T-cell (primary cell): ENCODE data around the gene ZBTB42. TPM values are rescaled to one million over a fixed set of nuclear protein-coding genes. Genes with fewer than 3 reads are reported as not detected.

ENCODE experiments used
- ATAC-seq, 4 experiments: fragments of 200-7000 bp in 3 of 4; fragments of 150-1000 bp in 1 of 4; cut with Tn5 transposase; replicated peaks in 1 of 4; 1 replicate in 3 of 4; 2 replicates in 1 of 4; pipeline ENCODE4 v1.10.0; 2021; ENCODE audit warnings: moderate library complexity in 3 of 4, mild to moderate bottlenecking in 2 of 4, moderate number of reproducible peaks in 1 of 4
- CTCF ChIA-PET, 2 donors: fragments of 300-600 bp; sonication (Branson Sonifier 250); formaldehyde crosslinking; loops; one replicate each; lab custom pipeline; 2022; ENCODE audit warnings: antibody characterized with exemption in 2 of 2; lab: Charles Lee
- POLR2A ChIA-PET, 2 donors: fragments of 300-600 bp; sonication (Branson Sonifier 250); formaldehyde crosslinking; loops; one replicate each; lab custom pipeline; 2022; ENCODE audit warnings: antibody characterized with exemption in 2 of 2; lab: Charles Lee
- DNase-seq, 35 experiments: peaks; one replicate each; pipeline versions ENCODE4 v3.0.0 to v3.0.0-alpha.2; 2013 to 2023
- H3K27ac ChIP-seq: one replicate; pipeline ENCODE4 v1.5.1; 2013; ENCODE audit warnings: low read length
- H3K27me3 ChIP-seq, 2 experiments: replicated peaks in 1 of 2; 1 replicate in 1 of 2; 2 replicates in 1 of 2; pipeline versions ENCODE4 v1.6.1 to v1.7.0; 2013; ENCODE audit warnings: low read length in 1 of 2, mixed read lengths in 1 of 2; ENCODE audit not compliant: control insufficient read depth in 2 of 2, insufficient read depth in 2 of 2; ENCODE audit errors: extremely low read depth in 1 of 2
- H3K36me3 ChIP-seq, 2 donors: 1 replicate in 1 of 2; 2 replicates in 1 of 2; pipeline versions ENCODE4 v1.6.1 to v1.7.0; 2013; ENCODE audit warnings: low read length in 1 of 2; ENCODE audit not compliant: control insufficient read depth in 2 of 2, insufficient read depth in 1 of 2; ENCODE audit errors: extremely low read depth in 1 of 2
- H3K4me1 ChIP-seq, 2 experiments: 1 replicate in 1 of 2; 2 replicates in 1 of 2; pipeline versions ENCODE4 v1.6.1 to v1.7.0; 2013; ENCODE audit warnings: low read length in 2 of 2, mixed read lengths in 1 of 2; ENCODE audit not compliant: insufficient read depth in 2 of 2, control insufficient read depth in 1 of 2; ENCODE audit errors: extremely low read depth in 1 of 2
- H3K4me3 ChIP-seq, 2 donors: 1 replicate in 1 of 2; 2 replicates in 1 of 2; pipeline versions ENCODE4 v1.5.1 to v1.7.0; 2013; ENCODE audit warnings: mild to moderate bottlenecking in 2 of 2, low read length in 1 of 2, moderate library complexity in 1 of 2; ENCODE audit not compliant: control insufficient read depth in 1 of 2; ENCODE audit errors: extremely low read depth in 1 of 2
- H3K9me3 ChIP-seq: 2 replicates; pipeline ENCODE4 v1.7.0; 2013
- H3K27ac Mint-ChIP-seq, 2 donors: one replicate each; pipeline ENCODE4 v1.8.0; 2020 to 2021; ENCODE audit warnings: mild to moderate bottlenecking in 2 of 2, mixed read lengths in 2 of 2
- H3K27me3 Mint-ChIP-seq, 2 donors: one replicate each; pipeline ENCODE4 v1.8.0; 2021 to 2022; ENCODE audit warnings: mixed read lengths in 2 of 2
- H3K36me3 Mint-ChIP-seq: one replicate; pipeline ENCODE4 v1.8.0; 2021; ENCODE audit warnings: mixed read lengths
- H3K4me1 Mint-ChIP-seq, 3 donors: one replicate each; pipeline ENCODE4 v1.8.0; 2020 to 2022; ENCODE audit warnings: mixed read lengths in 3 of 3, mild to moderate bottlenecking in 1 of 3
- H3K4me3 Mint-ChIP-seq, 3 donors: one replicate each; pipeline ENCODE4 v1.8.0; 2020 to 2022; ENCODE audit warnings: mild to moderate bottlenecking in 3 of 3, mixed read lengths in 3 of 3, moderate library complexity in 3 of 3
- H3K9me3 Mint-ChIP-seq, 3 donors: one replicate each; pipeline ENCODE4 v1.8.0; 2020 to 2022; ENCODE audit warnings: mixed read lengths in 3 of 3
- WGBS: methylation state at CpG from one replicate; pipeline ENCODE4 v1.1.5; 2013; ENCODE audit warnings: missing lambda C conversion rate; ENCODE audit not compliant: insufficient coverage; 5-methylcytosine and 5-hydroxymethylcytosine counted together
- total RNA-seq, 35 experiments: library from RNA in 6 of 35; stranded (reverse) in 6 of 35; fragments of 120-200 nt in 1 of 35; gene quantifications; one replicate each; pipeline versions ENCODE4 v1.2.1 to v1.2.4 and lab custom pipeline; 2013 to 2026

ZBTB42 gene
- total RNA-seq, 5 donors from 2014 or later (not counting 1 experiment from before 2014, with no cell fraction given) = 3.5 to 10.5 (median 9.4) TPM

DNA sequence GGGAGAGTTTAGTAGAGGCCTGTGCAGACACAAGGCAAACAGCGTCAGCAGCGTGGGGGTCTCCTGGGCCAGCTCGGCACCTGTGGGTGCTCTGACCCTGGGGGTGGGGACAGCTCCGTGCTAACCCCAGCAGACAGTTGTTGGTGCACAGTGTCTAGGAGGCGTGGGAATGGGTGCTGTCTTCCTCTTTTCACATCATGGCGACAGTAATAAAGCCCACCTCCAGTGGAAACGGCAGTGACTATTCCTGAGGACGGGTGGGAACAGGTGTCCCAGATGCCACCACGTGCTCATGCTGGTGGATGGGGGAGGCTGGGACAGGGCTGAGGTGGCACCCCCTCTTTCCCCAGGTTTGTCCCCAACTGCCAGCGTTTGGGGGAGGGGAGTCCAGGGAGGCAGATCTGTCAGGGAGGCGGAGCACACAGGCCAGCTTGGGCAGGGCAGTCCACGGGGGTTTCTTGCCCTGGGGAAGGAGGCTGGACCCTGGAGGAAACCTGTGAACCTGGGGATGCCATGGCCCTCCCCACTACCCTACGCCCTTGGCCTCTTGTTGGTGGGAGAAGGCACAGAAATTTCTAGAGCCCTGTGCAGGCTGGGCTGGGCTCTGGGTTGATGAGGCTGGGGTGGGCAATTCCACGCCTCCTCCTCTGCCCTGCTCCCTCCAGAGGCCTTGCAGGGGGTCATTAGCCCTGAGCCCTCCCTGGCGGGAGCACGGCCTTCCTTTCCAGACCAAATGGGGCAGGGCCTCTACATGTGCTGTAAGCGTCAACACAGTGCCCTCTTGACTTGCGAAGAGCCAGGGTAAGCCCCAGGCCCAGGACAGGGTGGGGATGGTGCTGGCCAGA, 3.8 kb downstream of the ZBTB42 start:
- DNase-seq (no peak), ATAC-seq (no peak)
- no peak overlapping the region for H3K27ac Mint-ChIP-seq
- H3K36me3 Mint-ChIP-seq = no peaks in the 10 kb centered on the region
- H3K27ac ChIP-seq = no peak overlapping the region
- no peak overlapping the region for H3K4me3 ChIP-seq
- CTCF ChIA-PET = no interaction called here
- H3K4me1 ChIP-seq = peaks cover 7 to 36% of the 10 kb centered on the region in 2 experiments
- peaks cover 0 to 2% of the 10 kb centered on the region in 2 donors for H3K36me3 ChIP-seq
- no peaks in the 10 kb centered on the region for H3K9me3 Mint-ChIP-seq
- H3K27me3 ChIP-seq = no peaks in the 10 kb centered on the region
- POLR2A ChIA-PET = no interaction called here
- 95% methylated on average over 10 of the region's 18 CpGs for WGBS
- peaks cover 20 to 26% (median 24%) of the 10 kb centered on the region in 3 donors for H3K4me1 Mint-ChIP-seq
- no peak overlapping the region for H3K4me3 Mint-ChIP-seq
- H3K27me3 Mint-ChIP-seq = no peaks in the 10 kb centered on the region
- H3K9me3 ChIP-seq = no peaks in the 10 kb centered on the region

- Mint-ChIP-seq H3K27ac (no peak overlapping the region), H3K4me1 (peaks cover 18 to 23% (median 22%) of the 10 kb centered on the region in 3 donors), H3K27me3 (no peaks in the 10 kb centered on the region), H3K4me3 (no peak overlapping the region), H3K9me3 (no peaks in the 10 kb centered on the region), H3K36me3 (no peaks in the 10 kb centered on the region)
- CTCF ChIA-PET = interaction anchor here in 1 of 2 donors (0.7 kb wide), 1 partner anchor 1724 kb away, joined by 3 read pairs; no protein-coding TSS in a partner anchor
- Histone ChIP-seq H3K4me3 (no peak overlapping the region), H3K27ac (no peak overlapping the region), H3K27me3 (no peaks in the 10 kb centered on the region), H3K4me1 (peaks cover 7 to 32% of the 10 kb centered on the region in 2 experiments), H3K9me3 (no peaks in the 10 kb centered on the region), H3K36me3 (peaks cover 0 to 2% of the 10 kb centered on the region in 2 donors)
- ATAC-seq = no peak
- DNase-seq = no peak
- WGBS = 70% methylated on average over 1 of the region's 3 CpGs
- POLR2A ChIA-PET = no interaction called here
Observed at GRCh38 chr14:104805326-104805678, 4.4 kb downstream of the ZBTB42 start.

GRCh38 chr14:104805941-104806624, 5.2 kb downstream of the ZBTB42 start:
- ChIA-PET CTCF (interaction anchor here (0.6 to 0.7 kb wide), 2 partner anchors 15 to 1723 kb away, joined by 3 read pairs; no protein-coding TSS in a partner anchor), POLR2A (no interaction called here)
- DNase-seq (no peak), ATAC-seq (no peak)
- Histone ChIP-seq H3K9me3 (no peaks in the 10 kb centered on the region), H3K27me3 (no peaks in the 10 kb centered on the region), H3K4me1 (peaks cover 7 to 31% of the 10 kb centered on the region in 2 experiments), H3K4me3 (no peak overlapping the region), H3K36me3 (peaks cover 0 to 2% of the 10 kb centered on the region in 2 donors), H3K27ac (no peak overlapping the region)
- Mint-ChIP-seq H3K27me3 (no peaks in the 10 kb centered on the region), H3K4me3 (no peak overlapping the region), H3K9me3 (no peaks in the 10 kb centered on the region), H3K4me1 (peaks cover 18 to 23% (median 22%) of the 10 kb centered on the region in 3 donors), H3K27ac (no peak overlapping the region), H3K36me3 (no peaks in the 10 kb centered on the region)
- 87% methylated on average over 11 of the region's 14 CpGs for WGBS

DNA sequence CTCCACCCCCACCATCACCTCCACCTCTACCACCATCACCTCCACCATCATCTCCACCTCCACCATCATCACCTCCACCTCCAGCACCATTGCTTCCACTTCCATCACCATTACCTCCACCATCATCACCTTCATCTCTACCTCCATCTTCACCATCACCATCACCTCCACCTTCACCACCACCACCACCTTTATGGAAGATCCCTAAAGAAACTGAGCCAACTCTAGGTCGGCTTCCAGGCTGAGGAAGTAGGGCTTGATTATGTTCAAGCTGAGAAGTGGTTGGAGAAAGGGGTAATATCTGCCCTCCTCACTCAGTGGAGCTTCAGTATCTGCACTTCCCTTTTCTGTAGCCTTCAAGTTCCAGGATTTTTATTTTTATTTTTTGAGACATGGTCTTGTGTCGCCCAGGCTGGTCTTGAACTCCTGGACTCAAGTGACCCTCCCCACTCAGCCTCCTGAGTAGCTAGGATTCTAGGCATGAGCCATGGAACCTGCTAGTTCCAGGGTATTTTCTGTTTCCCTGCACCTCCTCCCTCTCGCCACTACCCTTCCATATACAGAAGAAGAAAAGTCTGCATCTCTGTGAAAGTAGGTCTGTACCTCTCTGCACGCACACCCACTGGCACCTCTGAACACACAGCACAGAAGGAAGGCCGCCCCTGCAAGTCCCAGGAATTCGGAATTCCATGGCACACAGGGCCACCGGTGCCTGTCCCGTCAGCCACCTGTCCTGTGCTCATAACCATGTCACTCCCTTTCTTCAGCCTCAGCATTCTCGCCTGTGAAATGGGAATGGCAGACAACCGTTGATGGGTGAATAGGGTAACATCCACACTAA, 5.9 kb downstream of the ZBTB42 start:
- ChIA-PET POLR2A (no interaction called here), CTCF (interaction anchor here in 1 of 2 donors (0.6 kb wide), 2 partner anchors 14 to 98 kb away, joined by 3 to 8 read pairs; no protein-coding TSS in a partner anchor)
- Mint-ChIP-seq H3K36me3 (no peaks in the 10 kb centered on the region), H3K27ac (no peak overlapping the region), H3K4me3 (no peak overlapping the region), H3K9me3 (no peaks in the 10 kb centered on the region), H3K27me3 (no peaks in the 10 kb centered on the region), H3K4me1 (peaks cover 11 to 18% (median 16%) of the 10 kb centered on the region in 3 donors)
- Histone ChIP-seq H3K27ac (no peak overlapping the region), H3K9me3 (no peaks in the 10 kb centered on the region), H3K4me1 (peaks cover 2 to 24% of the 10 kb centered on the region in 2 experiments), H3K27me3 (no peaks in the 10 kb centered on the region), H3K36me3 (peaks cover 0 to 2% of the 10 kb centered on the region in 2 donors), H3K4me3 (no peak overlapping the region)
- WGBS = 83% methylated on average over 3 of the region's 10 CpGs
- DNase-seq (no peak), ATAC-seq (no peak)

- Mint-ChIP-seq H3K36me3 (no peaks in the 10 kb centered on the region), H3K4me1 (peaks cover 8 to 18% (median 11%) of the 10 kb centered on the region in 3 donors), H3K9me3 (no peaks in the 10 kb centered on the region), H3K4me3 (no peak overlapping the region), H3K27me3 (no peaks in the 10 kb centered on the region), H3K27ac (no peak overlapping the region)
- Histone ChIP-seq H3K27ac (no peak overlapping the region), H3K9me3 (no peaks in the 10 kb centered on the region), H3K27me3 (no peaks in the 10 kb centered on the region), H3K4me1 (peaks cover 0 to 8% of the 10 kb centered on the region in 2 experiments), H3K36me3 (peaks cover 0 to 2% of the 10 kb centered on the region in 2 donors), H3K4me3 (no peak overlapping the region)
- ATAC-seq = no peak
- DNase-seq = no peak
- POLR2A ChIA-PET = no interaction called here
- CTCF ChIA-PET = interaction anchor here in 1 of 2 donors (0.7 kb wide), 1 partner anchor 1132 kb away, joined by 4 read pairs; no protein-coding TSS in a partner anchor
- 83% methylated on average over 1 of the region's 6 CpGs for WGBS
Observed at GRCh38 chr14:104808456-104808855, 7.6 kb downstream of the ZBTB42 start.
